ENCODE data around the gene AGL.

DNA sequence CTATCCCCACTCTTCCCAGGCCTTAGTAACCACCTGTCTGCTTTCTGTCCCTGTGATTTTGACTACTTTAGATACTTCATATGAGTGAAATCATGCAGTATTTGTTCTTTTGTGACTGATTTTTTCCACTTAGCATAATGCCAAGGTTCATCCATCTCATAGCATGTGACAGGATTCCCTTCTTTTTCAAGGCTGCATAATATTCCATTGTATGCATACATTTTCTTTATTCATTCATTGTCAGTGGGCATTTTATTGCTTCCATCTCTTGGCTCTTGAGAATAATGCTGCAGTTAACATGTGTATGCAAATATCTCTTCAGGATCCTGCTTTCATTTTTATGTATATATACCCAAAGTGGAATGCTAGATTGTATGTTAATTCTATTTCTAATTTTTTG, 56.4 kb downstream of the AGL start:
- TF ChIP-seq POLR2A (IDR thresholded peaks at IDR 0.05; ENCODE audit: low read length) (no peak), GATA1 (IDR thresholded peaks at IDR 0.05; ENCODE audit: low read depth, low read length) (no peak)
